ENCODE results near the gene ZBTB32.

The ZBTB32 gene

DNA sequence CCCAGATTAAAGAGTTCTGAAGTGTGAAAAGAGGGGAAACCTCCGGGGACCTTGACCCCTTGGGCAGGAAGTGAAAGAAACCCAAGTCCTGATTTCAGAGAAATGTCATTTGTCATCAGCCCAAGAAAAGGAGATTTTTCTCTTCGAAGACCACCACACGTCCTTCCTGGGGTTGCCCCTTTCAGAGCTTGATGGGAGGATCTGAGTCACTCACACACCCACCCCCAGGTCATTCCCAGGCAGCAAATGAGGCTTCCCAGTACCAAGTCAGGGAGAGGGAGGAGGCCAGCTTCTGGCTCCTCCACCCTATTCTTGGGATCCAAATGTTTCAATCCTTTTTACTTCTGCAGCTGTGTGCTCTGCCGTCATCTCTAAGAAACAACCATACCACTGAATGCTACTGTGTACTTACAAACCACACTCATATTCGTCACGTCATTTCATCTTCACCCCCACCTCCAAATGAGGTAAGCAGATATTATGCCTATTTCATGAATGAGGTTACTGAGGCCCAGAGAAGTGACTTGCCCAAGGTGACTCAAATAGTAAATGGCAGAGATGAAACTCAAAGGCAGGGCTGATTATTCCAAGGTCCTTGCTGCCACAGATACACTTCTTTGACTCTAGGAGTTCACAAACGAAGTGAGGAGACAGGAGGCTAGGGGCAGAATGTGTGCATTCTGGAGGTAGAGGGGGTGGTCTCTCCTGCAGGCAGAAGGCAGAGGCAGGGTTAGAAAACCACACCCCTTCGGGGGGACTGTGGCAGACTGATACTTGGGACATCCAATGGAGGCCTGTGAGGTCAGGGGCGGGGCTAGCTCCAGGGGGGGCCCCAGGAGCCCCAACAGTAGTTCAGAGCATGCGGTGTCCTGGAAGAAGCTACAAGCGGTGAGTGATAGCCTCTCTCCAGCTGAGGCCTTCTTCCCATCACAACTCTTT, 8.5 kb downstream of the ZBTB32 start:
- TF ChIP-seq, protein P1, sequence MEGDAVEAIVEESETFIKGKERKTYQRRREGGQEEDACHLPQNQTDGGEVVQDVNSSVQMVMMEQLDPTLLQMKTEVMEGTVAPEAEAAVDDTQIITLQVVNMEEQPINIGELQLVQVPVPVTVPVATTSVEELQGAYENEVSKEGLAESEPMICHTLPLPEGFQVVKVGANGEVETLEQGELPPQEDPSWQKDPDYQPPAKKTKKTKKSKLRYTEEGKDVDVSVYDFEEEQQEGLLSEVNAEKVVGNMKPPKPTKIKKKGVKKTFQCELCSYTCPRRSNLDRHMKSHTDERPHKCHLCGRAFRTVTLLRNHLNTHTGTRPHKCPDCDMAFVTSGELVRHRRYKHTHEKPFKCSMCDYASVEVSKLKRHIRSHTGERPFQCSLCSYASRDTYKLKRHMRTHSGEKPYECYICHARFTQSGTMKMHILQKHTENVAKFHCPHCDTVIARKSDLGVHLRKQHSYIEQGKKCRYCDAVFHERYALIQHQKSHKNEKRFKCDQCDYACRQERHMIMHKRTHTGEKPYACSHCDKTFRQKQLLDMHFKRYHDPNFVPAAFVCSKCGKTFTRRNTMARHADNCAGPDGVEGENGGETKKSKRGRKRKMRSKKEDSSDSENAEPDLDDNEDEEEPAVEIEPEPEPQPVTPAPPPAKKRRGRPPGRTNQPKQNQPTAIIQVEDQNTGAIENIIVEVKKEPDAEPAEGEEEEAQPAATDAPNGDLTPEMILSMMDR (IDR thresholded peaks at IDR 0.05; ENCODE audit: insufficient read depth, low read depth, low read length, missing control alignments), result no peak
- DNase-seq (ENCODE audit: low read depth), result no peak
- H3K4me3 ChIP-seq (ENCODE audit: low read length), result no peak overlapping the region

DNA sequence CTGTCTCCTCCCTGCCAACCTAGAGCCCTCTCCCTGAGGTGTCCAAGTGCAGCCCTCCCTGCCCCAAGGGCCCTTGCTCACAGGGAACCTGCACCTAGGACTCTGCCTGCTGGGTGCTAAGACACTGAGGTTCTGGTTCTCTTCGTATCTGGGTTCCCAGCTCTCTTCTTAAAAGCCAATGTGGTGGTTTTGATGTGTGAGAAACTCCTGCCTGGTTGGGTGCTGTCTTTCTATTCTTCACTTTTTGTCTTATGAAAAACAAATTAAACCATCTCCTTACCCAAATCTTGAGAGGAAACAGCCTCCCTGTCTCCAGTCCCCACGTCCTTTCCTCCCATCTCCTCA, 9.1 kb downstream of the ZBTB32 start:
- DNase-seq (ENCODE audit: low read depth), result no peak
- no peak overlapping the region for H3K4me3 ChIP-seq (ENCODE audit: low read length)
- TF ChIP-seq, protein P1 (IDR thresholded peaks at IDR 0.05; ENCODE audit: insufficient read depth, low read depth, low read length, missing control alignments), result no peak

DNA sequence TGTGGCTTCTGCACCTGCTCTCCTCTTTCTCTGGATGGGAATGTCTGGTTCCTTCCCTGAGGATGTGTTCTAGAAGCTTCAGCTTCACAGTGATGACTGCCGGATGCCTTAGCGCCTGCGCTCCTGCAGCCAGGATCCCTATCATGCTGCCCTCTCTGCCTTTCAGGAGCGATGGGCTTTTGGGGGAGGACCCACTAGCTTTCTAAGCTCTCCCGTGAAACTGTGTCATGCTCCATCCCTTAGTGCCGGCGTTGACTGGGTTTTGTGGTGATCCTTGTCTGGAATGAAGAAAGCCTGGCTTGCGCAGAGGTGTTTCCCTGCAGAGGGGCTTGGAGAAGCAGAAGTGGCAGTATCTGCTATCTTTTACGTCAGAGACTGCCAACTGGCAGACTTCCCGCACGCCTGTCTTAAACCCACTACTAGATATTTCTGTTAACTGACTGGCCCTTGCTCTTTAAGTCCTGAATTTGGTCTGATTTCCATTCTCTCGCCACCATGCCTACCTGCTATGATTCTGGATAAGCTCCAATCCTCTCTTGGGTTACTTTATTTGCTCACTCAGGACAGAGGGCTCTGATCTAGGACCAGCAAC, 9.6 kb downstream of the ZBTB32 start:
- TF ChIP-seq, protein P1 (IDR thresholded peaks at IDR 0.05; ENCODE audit: insufficient read depth, low read depth, low read length, missing control alignments), result no peak
- no peak overlapping the region for H3K4me3 ChIP-seq (ENCODE audit: low read length)
- no peak for DNase-seq (ENCODE audit: low read depth)

DNA sequence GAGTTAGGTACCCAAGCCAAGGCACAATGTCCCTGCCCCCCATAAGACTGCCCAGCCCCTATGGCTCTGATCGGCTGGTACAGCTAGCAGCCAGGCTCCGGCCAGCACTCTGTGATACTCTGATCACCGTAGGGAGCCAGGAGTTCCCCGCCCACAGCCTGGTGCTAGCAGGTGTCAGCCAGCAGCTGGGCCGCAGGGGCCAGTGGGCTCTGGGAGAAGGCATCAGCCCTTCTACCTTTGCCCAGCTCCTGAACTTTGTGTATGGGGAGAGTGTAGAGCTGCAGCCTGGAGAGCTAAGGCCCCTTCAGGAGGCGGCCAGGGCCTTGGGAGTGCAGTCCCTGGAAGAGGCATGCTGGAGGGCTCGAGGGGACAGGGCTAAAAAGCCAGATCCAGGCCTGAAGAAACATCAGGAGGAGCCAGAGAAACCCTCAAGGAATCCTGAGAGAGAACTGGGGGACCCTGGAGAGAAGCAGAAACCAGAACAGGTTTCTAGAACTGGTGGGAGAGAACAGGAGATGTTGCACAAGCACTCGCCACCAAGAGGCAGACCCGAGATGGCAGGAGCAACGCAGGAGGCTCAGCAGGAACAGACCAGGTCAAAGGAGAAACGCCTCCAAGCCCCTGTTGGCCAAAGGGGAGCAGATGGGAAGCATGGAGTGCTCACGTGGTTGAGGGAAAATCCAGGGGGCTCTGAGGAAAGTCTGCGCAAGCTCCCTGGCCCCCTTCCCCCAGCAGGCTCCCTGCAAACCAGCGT, 10.4 kb downstream of the ZBTB32 start:
- TF ChIP-seq, protein P1 (IDR thresholded peaks at IDR 0.05; ENCODE audit: insufficient read depth, low read depth, low read length, missing control alignments), result no peak
- no peak overlapping the region for H3K4me3 ChIP-seq (ENCODE audit: low read length)
- no peak for DNase-seq (ENCODE audit: low read depth)

DNA sequence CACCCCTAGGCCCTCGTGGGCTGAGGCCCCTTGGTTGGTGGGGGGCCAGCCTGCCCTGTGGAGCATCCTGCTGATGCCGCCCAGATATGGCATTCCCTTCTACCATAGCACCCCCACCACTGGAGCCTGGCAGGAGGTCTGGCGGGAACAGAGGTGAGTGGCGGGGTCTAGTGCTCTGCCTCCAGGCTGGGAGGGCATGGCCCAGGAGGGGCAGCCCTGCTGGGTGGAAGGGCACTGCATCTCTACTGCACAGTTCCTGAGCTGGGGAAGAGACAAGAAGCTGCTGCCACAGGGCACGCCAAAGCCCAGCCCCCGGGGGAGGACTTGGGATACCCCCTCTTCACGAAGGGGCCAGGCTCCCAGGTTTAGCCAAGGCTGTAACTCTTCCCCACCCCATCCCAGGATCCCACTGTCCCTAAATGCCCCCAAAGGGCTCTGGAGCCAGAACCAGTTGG, 11.0 kb downstream of the ZBTB32 start:
- TF ChIP-seq, protein P1 (IDR thresholded peaks at IDR 0.05; ENCODE audit: insufficient read depth, low read depth, low read length, missing control alignments), result no peak
- DNase-seq (ENCODE audit: low read depth), result no peak
- H3K4me3 ChIP-seq (ENCODE audit: low read length), result no peak overlapping the region

DNA sequence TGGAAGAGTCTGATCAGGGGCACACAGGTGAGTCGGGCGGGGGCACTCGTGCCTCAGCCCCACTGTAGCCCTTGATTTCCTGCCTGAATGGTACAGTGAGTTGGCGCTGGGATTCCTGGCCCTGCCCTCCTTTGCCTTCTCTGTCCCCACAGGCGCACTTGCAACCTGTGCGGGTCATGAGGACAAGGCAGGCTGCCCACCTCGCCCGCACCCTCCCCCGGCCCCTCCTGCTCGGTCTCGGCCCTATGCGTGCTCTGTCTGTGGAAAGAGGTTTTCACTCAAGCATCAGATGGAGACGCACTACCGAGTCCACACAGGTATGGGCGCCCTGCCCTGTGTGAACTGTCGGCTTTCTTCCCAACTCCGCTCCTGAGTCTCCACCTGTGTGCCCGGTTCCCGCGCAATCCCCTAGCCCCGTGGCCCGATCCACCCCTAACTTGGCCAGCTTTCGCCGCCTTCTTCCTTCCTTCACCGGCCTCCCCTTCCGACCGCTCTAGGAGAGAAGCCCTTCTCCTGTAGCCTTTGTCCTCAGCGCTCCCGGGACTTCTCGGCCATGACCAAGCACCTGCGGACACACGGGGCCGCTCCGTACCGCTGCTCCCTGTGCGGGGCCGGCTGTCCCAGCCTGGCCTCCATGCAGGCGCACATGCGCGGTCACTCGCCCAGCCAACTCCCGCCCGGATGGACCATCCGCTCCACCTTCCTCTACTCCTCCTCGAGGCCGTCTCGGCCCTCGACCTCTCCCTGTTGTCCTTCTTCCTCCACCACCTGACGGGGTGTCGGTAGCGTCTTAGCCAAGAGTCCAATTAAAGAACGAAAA, 11.8 kb downstream of the ZBTB32 start:
- DNase-seq (ENCODE audit: low read depth), result no peak

More for the DNA sequence above, 11.8 kb downstream of the ZBTB32 start:
- TF ChIP-seq, protein P1 (IDR thresholded peaks at IDR 0.05; ENCODE audit: insufficient read depth, low read depth, low read length, missing control alignments), result no peak
- H3K4me3 ChIP-seq (ENCODE audit: low read length), result peak overlapping the region; percentile 76

Data from epithelial cell of esophagus (primary cell).